GM12891 (cell line): ENCODE measurements around the gene SLIT1.

ENCODE experiments used
- POLR2A ChIP-seq: IDR thresholded peaks from 2 replicates; pipeline ENCODE4 v1.6.1; 2011; ENCODE audit warnings: low read depth, low read length, control low read depth
- TAF1 ChIP-seq: IDR thresholded peaks from 2 replicates; pipeline ENCODE4 v1.6.1; 2011; ENCODE audit warnings: low read depth, low read length, control low read depth

GRCh38 chr10:97100657-97101056 is 85.1 kb downstream of the SLIT1 start:
- TF ChIP-seq TAF1 (no peak), POLR2A (no peak)
